Frontal cortex (tissue), 4 donors: ENCODE data around the gene PRR36. TPM values are rescaled to one million over a fixed set of nuclear protein-coding genes. Genes with fewer than 3 reads are reported as not detected.
"Not testable (repeated sequence)": the region's sequence is repeated elsewhere in the genome, so short reads cannot be mapped to it uniquely, and the experiment has no call there.

Source experiments
- DNase-seq, 2 donors: peaks; one replicate each; pipeline ENCODE4 v3.0.0; 2012; ENCODE audit warnings: low spot score in 2 of 2
- FAIRE-seq: peaks from 2 replicates; lab custom pipeline; 2012; peaks lifted over from hg19 to GRCh38; lab: Jason Lieb, UNC
- total RNA-seq: library from RNA; depleted of rRNA; stranded (reverse); fragments of >200 nt; gene quantifications from one replicate; pipeline ENCODE4 v1.2.3, GENCODE V29; 2014
- donor health status: control.
- donor health status: control.
- donor health status: control.

PRR36 gene
- total RNA-seq, 1 donor from 2014 or later, result 2.9 TPM

DNA sequence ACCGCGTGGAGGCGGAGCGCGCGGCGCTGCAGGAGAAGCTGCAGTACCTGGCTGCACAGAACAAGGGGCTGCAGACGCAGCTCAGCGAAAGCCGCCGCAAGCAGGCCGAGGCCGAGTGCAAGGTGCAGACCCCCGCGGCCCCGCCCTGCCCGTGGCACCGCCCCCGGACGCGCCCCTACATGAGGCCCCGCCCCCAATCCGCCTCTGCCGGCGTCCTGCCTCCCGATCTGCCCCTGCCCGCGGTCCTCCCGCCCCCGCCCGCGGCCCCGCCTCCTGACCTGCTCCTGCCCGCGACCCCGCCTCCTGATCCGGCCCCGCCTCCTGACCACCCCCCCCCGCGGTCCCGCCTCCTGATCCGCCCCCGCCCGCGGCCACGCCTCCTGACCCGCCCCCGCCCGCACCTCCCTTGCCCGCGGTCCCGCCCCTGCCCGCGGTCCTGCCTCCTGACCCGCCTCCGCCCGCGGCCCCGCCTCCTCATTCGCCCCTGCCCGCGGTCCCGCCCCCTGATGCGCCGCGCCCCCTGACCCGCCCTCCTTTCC lies 11.7 kb downstream of the PRR36 start:
- FAIRE-seq (no peak), DNase-seq (peak; percentile 82 to 88)

GRCh38 chr19:7861619-7862412 lies 12.4 kb downstream of the PRR36 start:
- no peak for FAIRE-seq
- peak in 1 of 2 donors; percentile 44 for DNase-seq

DNA sequence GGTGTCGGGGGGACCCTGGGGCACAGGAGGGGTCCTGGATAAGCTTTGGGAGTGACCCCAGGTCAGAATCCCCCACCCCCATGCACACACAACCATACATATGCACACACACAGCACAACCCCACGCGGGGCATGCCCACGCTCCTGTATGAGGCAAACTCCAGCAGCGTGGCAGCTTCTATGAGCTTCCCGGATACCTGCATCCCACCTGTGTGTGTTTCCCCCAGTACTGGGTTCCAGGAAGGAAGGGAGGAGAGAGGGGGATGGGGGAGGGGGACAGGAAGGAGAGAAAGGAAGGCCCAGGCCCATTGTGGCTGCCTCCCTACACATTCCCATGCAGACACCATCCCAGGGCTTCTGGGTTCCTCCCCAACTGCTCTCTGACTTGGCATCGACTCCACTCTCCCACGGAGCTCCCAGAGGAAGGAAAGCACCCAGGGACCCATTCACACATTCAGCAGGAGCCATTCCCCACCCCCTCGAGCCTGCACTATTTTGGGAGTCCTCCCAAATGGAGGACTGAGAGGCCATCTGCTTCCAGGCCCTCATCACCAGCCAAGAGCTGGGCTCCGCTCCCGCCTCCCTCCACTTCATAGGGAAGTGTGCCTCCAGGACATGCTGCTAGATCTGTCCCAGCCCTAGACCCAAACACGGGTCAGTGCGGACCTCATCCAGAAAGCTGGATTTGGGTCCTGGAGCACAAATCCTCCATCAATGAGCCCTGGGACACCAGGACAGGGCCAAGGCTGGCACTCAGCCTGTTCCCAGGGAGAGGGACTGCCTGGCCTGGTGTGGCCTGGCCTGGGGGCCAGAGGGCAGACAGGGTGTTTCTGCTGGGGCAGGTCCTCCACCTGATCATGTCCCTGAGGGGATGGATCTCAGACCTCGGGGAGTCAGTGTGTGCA lies 13.2 kb downstream of the PRR36 start:
- FAIRE-seq, result no peak
- DNase-seq, result peak; percentile 77 to 79

DNA sequence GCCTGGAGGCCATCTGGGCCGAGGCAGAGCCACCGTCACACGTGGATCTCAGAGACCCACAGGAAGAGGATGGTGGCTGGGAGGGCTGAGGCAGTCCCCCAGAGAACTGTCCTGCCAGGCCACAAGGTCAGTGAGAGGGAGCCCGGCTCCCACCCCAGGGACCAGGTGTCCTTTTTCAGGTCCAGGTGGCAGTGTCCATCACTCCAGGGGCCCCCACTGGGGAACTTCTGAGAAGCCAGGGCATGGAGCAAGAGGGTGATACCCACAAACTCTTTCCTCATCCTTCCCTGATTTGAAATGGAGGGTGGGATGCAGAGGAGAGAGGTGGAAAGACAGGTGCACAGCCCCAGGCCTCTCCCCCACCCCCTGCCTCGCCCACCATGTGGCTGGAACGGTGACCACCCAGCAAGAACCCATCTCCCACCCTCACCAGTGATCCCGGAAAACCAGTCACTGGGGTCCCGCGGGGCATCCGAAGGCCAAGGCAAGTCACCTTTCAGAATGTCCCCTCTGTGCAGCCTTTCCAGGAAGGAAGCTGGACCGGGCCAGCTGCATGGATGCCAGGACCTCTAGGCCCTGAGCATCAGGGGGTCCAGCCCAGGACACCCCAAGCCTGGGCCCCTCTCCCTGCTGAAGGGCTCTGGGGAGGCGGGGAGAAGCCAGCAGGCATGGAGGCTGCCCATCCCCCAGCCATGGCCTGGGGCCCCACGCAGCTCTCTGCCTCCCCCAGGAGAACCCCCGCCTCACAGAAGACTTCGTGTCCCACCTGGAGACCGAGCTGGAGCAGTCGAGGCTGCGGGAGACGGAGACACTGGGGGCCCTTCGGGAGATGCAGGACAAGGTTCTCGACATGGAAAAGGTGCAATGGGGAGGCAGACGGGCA lies 14.1 kb downstream of the PRR36 start:
- FAIRE-seq, result no peak
- peak in 1 of 2 donors; percentile 35 for DNase-seq

DNA sequence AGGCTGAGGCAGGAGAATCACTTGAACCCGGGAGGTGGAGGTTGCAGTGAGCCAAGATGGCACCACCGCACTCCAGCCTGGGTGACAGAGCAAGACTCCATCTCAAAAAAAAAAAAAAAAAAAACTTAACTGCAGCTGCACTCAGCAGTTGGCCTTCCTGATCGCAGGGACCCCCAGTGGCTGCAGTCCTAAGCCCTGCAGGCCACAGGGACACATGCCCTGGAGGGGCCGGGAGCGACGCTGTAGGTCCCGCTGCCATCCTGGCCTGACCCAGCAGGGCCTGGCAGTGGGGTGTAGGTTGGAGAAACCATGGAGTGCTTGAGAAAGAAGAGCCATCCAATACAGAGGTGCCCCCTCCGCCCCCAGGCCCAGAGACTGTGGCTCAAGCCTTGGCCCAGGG lies 15.1 kb downstream of the PRR36 start:
- not testable (repeated sequence) for FAIRE-seq, DNase-seq

DNA sequence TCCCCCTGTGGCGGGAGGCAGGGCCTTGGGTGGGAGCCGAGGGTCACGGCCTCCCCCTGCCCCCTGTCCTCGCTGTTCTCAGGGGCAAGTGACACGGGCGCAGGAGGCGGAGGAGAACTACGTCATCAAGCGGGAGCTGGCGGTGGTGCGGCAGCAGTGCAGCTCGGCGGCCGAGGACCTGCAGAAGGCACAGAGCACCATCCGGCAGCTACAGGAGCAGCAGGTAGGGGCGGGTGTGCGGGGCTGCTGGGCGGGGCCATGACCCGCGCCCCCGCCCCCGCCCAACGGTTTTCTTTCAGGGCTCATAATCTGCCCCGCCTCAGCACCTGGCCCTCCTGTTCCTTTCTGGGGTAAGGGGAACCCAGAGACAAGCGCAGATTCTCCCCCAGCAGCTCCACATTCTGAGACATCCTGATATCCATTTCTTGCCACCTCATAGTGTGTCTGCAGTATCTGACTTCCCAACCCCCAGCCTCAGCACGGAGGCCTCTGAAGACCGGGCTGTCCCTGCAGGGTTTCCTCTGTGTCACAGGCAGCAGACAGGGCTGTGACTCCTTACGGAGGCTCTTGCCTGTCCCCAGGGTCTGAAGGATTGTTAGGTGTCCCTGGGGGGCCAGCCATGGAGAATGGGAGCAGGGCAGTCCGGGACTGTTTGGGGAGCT lies 15.9 kb downstream of the PRR36 start:
- no peak for DNase-seq
- FAIRE-seq, result no peak

GRCh38 chr19:7857727-7858108 lies 16.5 kb downstream of the PRR36 start:
- DNase-seq (peak in 1 of 2 donors; percentile 22), FAIRE-seq (no peak)

DNA sequence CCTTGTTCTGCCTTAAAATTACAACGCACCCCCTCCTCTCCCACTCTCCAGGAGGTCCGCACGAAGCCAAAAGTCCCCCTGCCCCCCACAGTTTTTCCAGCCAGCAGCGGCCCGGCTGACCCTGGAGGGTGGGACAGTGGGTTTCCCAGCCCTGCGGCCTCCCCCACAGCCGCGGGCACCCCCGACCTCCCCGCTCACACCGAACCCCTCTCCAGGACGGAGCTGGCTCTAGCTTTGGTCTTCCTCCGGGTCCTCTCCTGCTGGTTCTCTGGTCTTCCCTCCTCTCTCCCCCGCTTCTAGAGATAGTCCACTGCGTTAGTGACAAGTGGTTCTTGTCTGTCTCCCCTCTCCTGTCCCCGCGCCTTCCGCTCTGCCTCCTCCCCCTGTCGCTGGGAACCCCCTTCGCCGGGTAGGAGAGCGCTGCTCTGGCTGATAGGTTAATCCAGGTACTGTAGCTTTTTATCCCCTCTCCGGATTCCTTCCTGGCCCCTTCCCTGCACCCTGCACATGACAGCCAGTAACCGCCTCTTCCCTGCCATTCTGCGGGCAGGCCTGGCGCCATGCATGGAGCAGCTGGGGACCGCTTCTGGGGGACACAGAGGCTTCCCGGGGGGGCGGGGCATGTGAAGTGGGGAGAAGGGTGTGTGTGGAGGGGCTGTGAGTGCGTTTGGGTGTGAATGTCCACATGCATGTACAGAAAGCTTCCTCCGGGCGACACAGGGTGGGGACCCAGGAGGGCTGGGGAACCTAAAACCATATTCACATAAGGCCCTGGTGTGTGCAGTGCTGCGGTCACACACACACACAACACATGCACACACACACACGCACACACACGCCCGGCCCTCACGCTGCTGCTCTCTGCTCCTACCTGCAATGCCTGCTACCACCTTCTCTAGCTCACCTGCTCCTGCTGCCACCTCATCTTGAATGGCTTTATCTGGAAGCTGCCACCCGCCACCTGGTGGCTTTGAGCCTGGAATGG lies 17.2 kb downstream of the PRR36 start:
- DNase-seq (peak in 1 of 2 donors; percentile 27), FAIRE-seq (no peak)

GRCh38 chr19:7856109-7856591 lies 18.0 kb downstream of the PRR36 start:
- FAIRE-seq, result no peak
- peak in 1 of 2 donors; percentile 28 for DNase-seq

GRCh38 chr19:7855426-7856108 lies 18.6 kb downstream of the PRR36 start:
- FAIRE-seq, result no peak
- DNase-seq, result peak in 1 of 2 donors; percentile 15

DNA sequence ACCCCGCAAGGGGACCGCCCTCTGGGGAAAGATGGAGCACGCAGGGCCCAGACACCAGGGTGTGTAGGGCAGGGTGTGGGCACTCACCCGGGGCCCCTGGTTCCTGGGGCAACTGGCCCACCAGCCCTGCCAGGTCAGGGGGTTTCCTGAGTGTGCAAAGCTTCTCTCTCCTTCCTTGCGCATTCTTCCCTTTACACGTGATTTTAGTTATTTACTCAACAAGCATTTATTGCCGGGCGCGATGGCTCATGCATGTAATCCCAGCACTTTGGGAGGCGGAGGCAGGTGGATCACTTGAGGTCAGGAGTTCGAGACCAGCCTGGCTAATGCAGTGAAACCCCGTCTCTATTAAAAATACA lies 20.4 kb downstream of the PRR36 start:
- no peak for FAIRE-seq
- DNase-seq, result no peak

- FAIRE-seq (no peak), DNase-seq (peak; percentile 85 to 89)
Observed at GRCh38 chr19:7852851-7853769, 21.1 kb downstream of the PRR36 start.

DNA sequence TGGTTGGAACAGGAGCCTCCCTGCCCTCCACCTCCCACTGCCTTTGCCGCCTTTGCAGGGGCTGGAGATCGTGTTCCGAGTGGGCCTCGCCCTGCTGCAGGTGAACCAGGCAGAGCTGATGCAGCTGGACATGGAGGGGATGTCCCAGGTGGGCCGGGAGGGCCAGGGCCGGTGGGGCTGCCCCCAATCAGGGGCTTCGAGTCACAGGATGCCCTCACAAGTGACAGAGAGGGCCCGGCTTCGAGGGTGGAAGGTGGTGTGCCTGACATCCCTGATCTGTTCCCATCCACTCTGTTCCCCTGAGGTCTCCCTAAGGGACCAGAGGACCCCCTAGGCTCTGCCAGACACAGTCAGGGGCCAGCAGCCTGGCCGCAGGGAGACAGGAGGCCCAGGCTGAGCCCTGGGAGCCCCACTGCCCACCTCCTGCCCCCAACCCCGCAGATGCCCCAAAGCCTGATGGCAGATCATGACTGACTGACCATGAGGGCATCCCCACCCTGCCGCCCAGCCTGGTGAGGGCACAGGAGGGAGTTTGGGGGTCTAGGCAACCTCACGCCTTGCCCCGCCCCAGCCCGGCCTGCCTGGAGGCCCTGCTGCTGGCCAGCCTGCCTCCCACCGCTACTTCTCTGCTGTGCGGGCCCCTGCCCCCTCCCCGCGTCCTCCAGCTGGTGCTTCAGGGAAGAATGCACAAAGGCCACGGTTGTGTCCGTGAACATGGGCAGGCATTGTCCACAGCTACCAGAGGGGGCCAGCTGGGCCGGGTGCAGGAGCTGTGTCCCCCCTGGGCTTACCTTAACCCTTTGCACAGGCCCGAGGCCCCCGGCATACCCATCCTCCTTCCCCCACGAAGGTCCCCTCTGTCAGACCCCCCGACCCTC lies 22.3 kb downstream of the PRR36 start:
- DNase-seq (peak; percentile 82 to 93), FAIRE-seq (no peak)

DNA sequence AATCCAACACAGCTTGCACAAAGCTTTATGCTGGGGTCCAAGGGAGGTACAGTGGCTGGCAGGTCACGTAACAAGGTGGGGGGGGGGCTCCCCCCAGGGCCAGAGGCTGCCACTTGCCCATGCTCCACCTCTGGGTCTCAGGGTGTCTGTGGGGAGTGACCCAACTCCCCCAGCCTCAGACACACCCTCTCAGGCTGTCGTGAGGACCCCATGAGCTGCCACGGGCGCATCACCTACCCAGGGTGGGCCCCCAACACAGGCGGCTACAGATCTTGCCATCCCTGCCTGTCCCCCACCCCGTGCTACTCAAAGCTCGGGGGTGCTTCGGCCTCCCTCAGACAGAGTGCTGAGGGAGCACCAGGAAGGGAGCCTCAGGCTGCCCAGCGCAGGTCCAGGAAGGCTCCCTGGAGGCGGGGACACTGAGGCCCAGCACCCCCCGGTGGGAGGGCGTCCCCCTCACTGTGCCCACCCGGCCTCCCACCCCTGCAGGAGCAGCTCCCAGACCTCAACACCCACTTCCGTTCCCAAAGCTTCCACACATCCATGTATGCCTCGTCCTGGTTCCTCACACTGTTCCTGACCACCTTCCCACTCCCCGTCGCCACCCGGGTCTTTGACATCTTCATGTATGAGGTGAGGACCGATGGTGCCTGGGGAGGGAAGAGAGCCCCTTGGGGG lies 23.1 kb downstream of the PRR36 start:
- DNase-seq, result no peak
- FAIRE-seq, result no peak
